ENCODE measurements around the gene SARM1.

SARM1 gene

GRCh38 chr17:28371245-28372202 lies at the start of gene SARM1:
TSS of gene SARM1 (plus strand) at chr17:28371694. CDS start at chr17:28372033, 339 bp downstream.
- DNase-seq (ENCODE audit: low read depth), result peak; percentile 94
- H3K4me3 ChIP-seq (ENCODE audit: low read depth, low read length), result peak within 1 kb of the TSS; percentile 76
- no peak for TF ChIP-seq CTCF (IDR thresholded peaks at IDR 0.05; ENCODE audit: insufficient read depth, low read depth, low read length, missing control alignments)

GRCh38 chr17:28324267-28324745 lies 47.2 kb upstream of the SARM1 start:
- no peak for TF ChIP-seq CTCF (IDR thresholded peaks at IDR 0.05; ENCODE audit: insufficient read depth, low read depth, low read length, missing control alignments)
- no peak for DNase-seq (ENCODE audit: low read depth)
- no peak overlapping the region for H3K4me3 ChIP-seq (ENCODE audit: low read depth, low read length)

- no peak for TF ChIP-seq CTCF (IDR thresholded peaks at IDR 0.05; ENCODE audit: insufficient read depth, low read depth, low read length, missing control alignments)
- no peak overlapping the region for H3K4me3 ChIP-seq (ENCODE audit: low read depth, low read length)
- DNase-seq (ENCODE audit: low read depth), result no peak
Measured at GRCh38 chr17:28324781-28325180, 46.7 kb upstream of the SARM1 start.

- DNase-seq (ENCODE audit: low read depth), result no peak
- TF ChIP-seq CTCF (IDR thresholded peaks at IDR 0.05; ENCODE audit: insufficient read depth, low read depth, low read length, missing control alignments), result no peak
Measured at GRCh38 chr17:28325211-28325610, 46.3 kb upstream of the SARM1 start.

GRCh38 chr17:28326114-28326513 lies 45.4 kb upstream of the SARM1 start:
- no peak for TF ChIP-seq CTCF (IDR thresholded peaks at IDR 0.05; ENCODE audit: insufficient read depth, low read depth, low read length, missing control alignments)
- H3K4me3 ChIP-seq (ENCODE audit: low read depth, low read length), result no peak overlapping the region
- no peak for DNase-seq (ENCODE audit: low read depth)

More at GRCh38 chr17:28325211-28325610, 46.3 kb upstream of the SARM1 start:
- no peak overlapping the region for H3K4me3 ChIP-seq (ENCODE audit: low read depth, low read length)

- no peak for TF ChIP-seq CTCF (IDR thresholded peaks at IDR 0.05; ENCODE audit: insufficient read depth, low read depth, low read length, missing control alignments)
- no peak overlapping the region for H3K4me3 ChIP-seq (ENCODE audit: low read depth, low read length)
- DNase-seq (ENCODE audit: low read depth), result peak; percentile 77
Measured at GRCh38 chr17:28327031-28327607, 44.4 kb upstream of the SARM1 start.

Measured in GM12865 (cell line).